Ovary (tissue), 3 donors: ENCODE results near the gene MKLN1.

ENCODE experiments used
- CTCF ChIP-seq, 3 donors: fragments of 450-650 bp in 2 of 3; fragments of 200-600 bp in 1 of 3; IDR thresholded peaks; one replicate each; pipeline versions ENCODE4 v1.5.1 to v1.8.0; 2016 to 2022; ENCODE audit warnings: antibody characterized with exemption in 3 of 3, mild to moderate bottlenecking in 1 of 3
- POLR2A ChIP-seq: fragments of 450-650 bp; IDR thresholded peaks from one replicate; pipeline ENCODE4 v1.6.1; 2017; ENCODE audit warnings: antibody characterized with exemption, mild to moderate bottlenecking, moderate library complexity
- donor health status: DM: no; HTN: no; CAD: no.

- TF ChIP-seq CTCF (IDR thresholded peaks at IDR 0.05), result no peak
- TF ChIP-seq POLR2A, result no peak
Observed at GRCh38 chr7:131425992-131426391, 98.3 kb downstream of the MKLN1 start.
